IMR-90 (cell line): Measurements from ENCODE around the gene DRC3. TPM values are rescaled to one million over a fixed set of nuclear protein-coding genes. Genes with fewer than 3 reads are reported as not detected.

ENCODE experiments used
- ATAC-seq: fragments of 200-7000 bp; cut with Tn5 transposase; 2 replicates; pipeline ENCODE4 v1.9.1; 2020; ENCODE audit warnings: low read depth, mild to moderate bottlenecking, moderate library complexity
- BruUV-seq: library from RNA; stranded (reverse); fragments of 400-500 nt; replicated peaks from 2 replicates; lab custom pipeline; 2021; lab: Mats Ljungman, UMichigan
- CTCF ChIA-PET: fragments of 300-600 bp; formaldehyde crosslinking; extraction: SDS; loops from one replicate; lab custom pipeline; 2021; ENCODE audit warnings: antibody characterized with exemption; lab: Yijun Ruan, JAX
- POLR2A ChIA-PET: fragments of 300-600 bp; sonication (Branson Sonifier 250); formaldehyde crosslinking; loops from one replicate; lab custom pipeline; 2022; ENCODE audit warnings: antibody characterized with exemption; ENCODE audit not compliant: unreplicated experiment; lab: Charles Lee
- DNase-seq: peaks from one replicate; pipeline ENCODE4 v3.0.0; 2013
- H2AFZ ChIP-seq: replicated peaks from 2 replicates; pipeline ENCODE3; 2013; ENCODE audit warnings: low read length, mild to moderate bottlenecking; ENCODE audit not compliant: poor library complexity
- H2AK5ac ChIP-seq: 2 replicates; pipeline ENCODE4 v1.6.1; 2013; ENCODE audit warnings: low read depth, low read length, inconsistent platforms
- H2AK9ac ChIP-seq: replicated peaks from 2 replicates; pipeline ENCODE3; 2013; ENCODE audit warnings: mild to moderate bottlenecking, low read depth, low read length, moderate library complexity; ENCODE audit not compliant: poor library complexity
- H2BK120ac ChIP-seq: 2 replicates; pipeline ENCODE4 v1.6.1; 2013; ENCODE audit warnings: low read depth, low read length, inconsistent platforms
- H2BK15ac ChIP-seq: 3 replicates; pipeline ENCODE4 v1.6.1; 2013; ENCODE audit warnings: low read depth, low read length, inconsistent platforms
- H2BK20ac ChIP-seq: 2 replicates; pipeline ENCODE4 v1.6.1; 2013; ENCODE audit warnings: low read depth, mild to moderate bottlenecking, inconsistent platforms, low read length, moderate library complexity
- H2BK5ac ChIP-seq: 2 replicates; pipeline ENCODE4 v1.6.1; 2013; ENCODE audit warnings: mild to moderate bottlenecking, low read depth, low read length, inconsistent platforms; ENCODE audit not compliant: poor library complexity, severe bottlenecking
- H3K14ac ChIP-seq: replicated peaks from 2 replicates; pipeline ENCODE4 v1.6.1; 2013; ENCODE audit warnings: low read depth, low read length, inconsistent platforms
- H3K18ac ChIP-seq: 2 replicates; pipeline ENCODE4 v1.6.1; 2013; ENCODE audit warnings: low read depth, low read length, control low read depth
- H3K23ac ChIP-seq: 2 replicates; pipeline ENCODE4 v1.6.1; 2013; ENCODE audit warnings: low read depth, low read length, inconsistent platforms
- H3K27ac ChIP-seq: 2 replicates; pipeline ENCODE4 v1.5.1; 2013; ENCODE audit warnings: mild to moderate bottlenecking, control low read depth, low read length; ENCODE audit not compliant: insufficient read depth
- H3K27me3 ChIP-seq: 2 replicates; pipeline ENCODE4 v1.6.1; 2013; ENCODE audit warnings: low read length; ENCODE audit not compliant: control insufficient read depth, insufficient read depth
- H3K36me3 ChIP-seq: 2 replicates; pipeline ENCODE4 v1.6.1; 2013; ENCODE audit warnings: low read length, mixed read lengths; ENCODE audit not compliant: control insufficient read depth, insufficient read depth
- H3K4ac ChIP-seq: 2 replicates; pipeline ENCODE4 v1.6.1; 2013; ENCODE audit warnings: low read depth, low read length, inconsistent platforms
- H3K4me1 ChIP-seq: 2 replicates; pipeline ENCODE4 v1.6.1; 2013; ENCODE audit warnings: low read length, mixed read lengths; ENCODE audit not compliant: control insufficient read depth, insufficient read depth
- H3K4me2 ChIP-seq: 2 replicates; pipeline ENCODE4 v1.6.1; 2013; ENCODE audit warnings: low read depth, mild to moderate bottlenecking, control low read depth, low read length, moderate library complexity
- H3K4me3 ChIP-seq: 2 replicates; pipeline ENCODE4 v1.5.1; 2013; ENCODE audit warnings: low read depth, mild to moderate bottlenecking, control low read depth, low read length, moderate library complexity; ENCODE audit not compliant: insufficient read depth
- H3K56ac ChIP-seq: 2 replicates; pipeline ENCODE4 v1.6.1; 2013; ENCODE audit warnings: low read length, inconsistent platforms; ENCODE audit not compliant: insufficient read depth; ENCODE audit errors: extremely low read depth
- H3K79me1 ChIP-seq, 2 experiments: 2 replicates each; pipeline ENCODE4 v1.6.1; 2013; ENCODE audit warnings: low read length in 2 of 2, inconsistent platforms in 1 of 2, low read depth in 1 of 2
- H3K9ac ChIP-seq: 2 replicates; pipeline ENCODE4 v1.6.1; 2013; ENCODE audit warnings: low read depth, low read length, control low read depth
- H3K9me1 ChIP-seq: 2 replicates; pipeline ENCODE4 v1.6.1; 2013; ENCODE audit warnings: low read length, inconsistent platforms; ENCODE audit not compliant: insufficient read depth
- H3K9me3 ChIP-seq: 2 replicates; pipeline ENCODE4 v1.6.1; 2013; ENCODE audit warnings: low read length; ENCODE audit not compliant: control insufficient read depth, insufficient read depth
- H4K20me1 ChIP-seq: 2 replicates; pipeline ENCODE4 v1.6.1; 2013; ENCODE audit warnings: low read length, inconsistent platforms; ENCODE audit not compliant: insufficient read depth
- H4K5ac ChIP-seq: 2 replicates; pipeline ENCODE4 v1.6.1; 2013; ENCODE audit warnings: mild to moderate bottlenecking, low read depth, low read length, control low read depth
- H4K8ac ChIP-seq, 2 experiments: 2 replicates each; pipeline ENCODE4 v1.6.1; 2013; ENCODE audit warnings: low read depth in 2 of 2, low read length in 2 of 2, control low read depth in 1 of 2, inconsistent platforms in 1 of 2
- H4K91ac ChIP-seq: 2 replicates; pipeline ENCODE4 v1.6.1; 2013; ENCODE audit warnings: low read depth, low read length, inconsistent platforms; ENCODE audit not compliant: insufficient read depth
- BHLHE40 ChIP-seq: fragments of 150-350 bp; IDR thresholded peaks from 2 replicates; pipeline ENCODE4 v1.6.1; 2016; ENCODE audit warnings: mild to moderate bottlenecking, low read depth, low read length
- MAFK ChIP-seq: IDR thresholded peaks from 2 replicates; pipeline ENCODE4 v1.6.1; 2012; ENCODE audit warnings: low read depth, low read length, improper control_type of control experiment
- RAD21 ChIP-seq: IDR thresholded peaks from 2 replicates; pipeline ENCODE4 v1.6.1; 2012; ENCODE audit warnings: low read length, improper control_type of control experiment
- RFX5 ChIP-seq: IDR thresholded peaks from 2 replicates; pipeline ENCODE4 v1.8.0; 2012; ENCODE audit warnings: low read depth, mild to moderate bottlenecking, low read length, moderate library complexity
- SMC3 ChIP-seq: fragments of 150-350 bp; IDR thresholded peaks from 2 replicates; pipeline ENCODE4 v1.6.1; 2016; ENCODE audit warnings: low read depth, mild to moderate bottlenecking, antibody characterized with exemption, low read length, moderate library complexity
- WGBS, 2 experiments: methylation state at CpG; one replicate each; pipeline versions ENCODE4 v1.1.5 to v1.1.7; 2013; ENCODE audit warnings: missing lambda C conversion rate in 2 of 2; ENCODE audit not compliant: insufficient read length in 1 of 2; ENCODE audit errors: extremely low coverage in 2 of 2; 5-methylcytosine and 5-hydroxymethylcytosine counted together
- dilution Hi-C: fragments of 300-500 bp; cut with HindIII; formaldehyde crosslinking; loops from one replicate; pipeline ENCODE4 v1.14.3; 2018; ENCODE audit warnings: low sequenced_read_pairs; ENCODE audit not compliant: unreplicated experiment
- in situ Hi-C: fragments of 300-500 bp; cut with MboI; formaldehyde crosslinking; loops from 3 replicates; pipeline ENCODE4 v1.14.3; 2019; ENCODE audit warnings: low sequenced_read_pairs, inconsistent platforms, mixed read lengths
- intact Hi-C: fragments of 100-400 bp; cut with micrococcal nuclease; formaldehyde crosslinking; loops from 2 replicates; pipeline ENCODE4 v1.10.0; 2022
- polyA plus RNA-seq, 3 experiments: library from polyadenylated mRNA; depleted of rRNA; stranded (reverse); fragments of >200 nt; gene quantifications; 2 replicates each; pipeline ENCODE4 v1.2.3, GENCODE V29; 2012; ENCODE audit warnings: low replicate concordance in 1 of 3
- total RNA-seq: library from RNA; depleted of rRNA; stranded (reverse); fragments of >200 nt; gene quantifications from 2 replicates; pipeline ENCODE4 v1.2.3, GENCODE V29; 2012

The DRC3 gene
- total and polyA plus RNA-seq, 2 of the 4 experiments (the other 2 are of a cell fraction) = 0.55 to 0.72 TPM

- H3K36me3 ChIP-seq = peaks cover 10% of the 10 kb centered on the region
- no CpG with 5 or more reads among the region's 6 CpGs for WGBS, 2 experiments
- no peaks in the 10 kb centered on the region for H4K20me1 ChIP-seq
- no peak for DNase-seq
- no peak overlapping the region for H3K4me3 ChIP-seq
- no peaks in the 10 kb centered on the region for H3K9me3 ChIP-seq
- in situ Hi-C loops = no loop called here
- no peak overlapping the region for H3K23ac ChIP-seq
- H3K4me2 ChIP-seq = no peak overlapping the region
- H2BK20ac ChIP-seq = no peak overlapping the region
- ChIA-PET POLR2A (no interaction called here), CTCF (no interaction called here)
- ATAC-seq = no peak
- H3K56ac ChIP-seq = no peak overlapping the region
- no peak overlapping the region for H2BK120ac ChIP-seq
- H2AK9ac ChIP-seq = no peak overlapping the region
- H2AFZ ChIP-seq = no peak overlapping the region
- no peak overlapping the region for H3K14ac ChIP-seq
- no peak overlapping the region for H4K91ac ChIP-seq
- no peaks in the 10 kb centered on the region for H3K27me3 ChIP-seq
- no peak overlapping the region for H3K27ac ChIP-seq
- intact Hi-C loops = no loop called here
- no peak overlapping the region for H4K8ac ChIP-seq
- H2BK15ac ChIP-seq = no peak overlapping the region
- no peak overlapping the region for H3K9ac ChIP-seq
- H3K9me1 ChIP-seq = peaks cover 15% of the 10 kb centered on the region; the same call in 1 of the 2 replicates
- H2BK5ac ChIP-seq = no peak overlapping the region
- H3K4me1 ChIP-seq = peaks cover 6% of the 10 kb centered on the region; the same call in 1 of the 2 replicates
- H2AK5ac ChIP-seq = no peak overlapping the region
- no TSS peak for BruUV-seq
- H3K18ac ChIP-seq = no peak overlapping the region
- H3K79me1 ChIP-seq = peaks cover 0 to 16% of the 10 kb centered on the region in 2 experiments; a peak in 1 of 4 replicates
- TF ChIP-seq RFX5 = no peak
- TF ChIP-seq MAFK = no peak
- TF ChIP-seq RAD21 = no peak
- no peak for TF ChIP-seq BHLHE40
- no peak for TF ChIP-seq SMC3
- no peak overlapping the region for H3K4ac ChIP-seq
- H4K5ac ChIP-seq = no peak overlapping the region
- dilution Hi-C loops = no loop called here
These were observed 48.3 kb downstream of the DRC3 start for GRCh38 chr17:18020971-18021370.
